Measurements from ENCODE around the gene SEPTIN11. TPM values are rescaled to one million over a fixed set of nuclear protein-coding genes. Genes with fewer than 3 reads are reported as not detected.

Gene SEPTIN11
- total and polyA plus RNA-seq, 2 of the 8 experiments (the other 6 are each of a cell fraction or from before 2014, with no cell fraction given): 32.2 to 110 TPM

DNA sequence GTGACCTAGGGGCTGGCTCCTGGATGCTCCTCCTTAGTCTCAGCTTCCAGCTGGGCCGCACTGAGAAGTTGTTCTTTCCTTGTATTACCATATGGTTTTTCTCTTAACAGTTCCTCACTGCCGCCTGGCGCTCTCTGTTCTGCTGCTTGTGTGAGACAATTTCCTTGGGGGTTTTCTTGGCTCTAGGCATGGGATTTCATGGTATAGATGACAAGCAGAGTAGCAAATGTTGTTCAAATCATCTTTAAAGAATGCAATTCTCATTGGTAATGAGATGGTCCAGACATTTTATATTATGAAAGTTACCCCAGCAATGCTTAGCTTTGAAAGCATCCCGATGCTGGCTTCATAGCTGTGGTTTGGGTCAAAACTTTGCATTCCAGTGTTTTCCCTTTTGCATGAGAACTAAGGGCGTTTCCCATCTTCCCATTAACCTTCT lies 37.6 kb downstream of the SEPTIN11 start (continued):
- TF ChIP-seq EZH2 (IDR thresholded peaks at IDR 0.05; ENCODE audit: low read depth, low read length, severe bottlenecking): no peak
- TF ChIP-seq SIX5 (IDR thresholded peaks at IDR 0.05; ENCODE audit: low read depth, low read length): no peak
